HG02623 (cell line): ENCODE measurements around the gene UBFD1.
A peak's percentile ranks its signal among the peaks of the same experiment; 100 is the strongest.
"Not testable (repeated sequence)": the region's sequence is repeated elsewhere in the genome, so short reads cannot be mapped to it uniquely, and the experiment has no call there.

Experiments used
- ATAC-seq: cut with Tn5 transposase; IDR thresholded peaks from one replicate; pipeline ENCODE4 v1.9.1; 2021; ENCODE audit warnings: moderate library complexity; ENCODE audit not compliant: unreplicated experiment

The UBFD1 gene

GRCh38 chr16:23556881-23557778 is at the start of gene UBFD1, which contains the start of gene EARS2:
UBFD1 (plus strand) TSS chr16:23557727; CDS start chr16:23557743, 16 bp downstream.
EARS2 (minus strand) TSS chr16:23557350; CDS start chr16:23557343, 7 bp downstream.
- peak; percentile 86 for ATAC-seq

GRCh38 chr16:23508589-23509440 is 48.7 kb upstream of the UBFD1 start:
- no peak for ATAC-seq

- ATAC-seq = no peak
Observed at GRCh38 chr16:23509441-23509754, 48.1 kb upstream of the UBFD1 start.

- ATAC-seq = no peak
Observed at GRCh38 chr16:23509782-23510163, 47.8 kb upstream of the UBFD1 start.

GRCh38 chr16:23510164-23510914 is 47.2 kb upstream of the UBFD1 start, which contains the start of gene GGA2:
GGA2 (minus strand) TSS chr16:23510494; CDS start chr16:23510411, 83 bp downstream.
- ATAC-seq = peak; percentile 73

- not testable (repeated sequence) for ATAC-seq
Observed at GRCh38 chr16:23510915-23511270, 46.6 kb upstream of the UBFD1 start.

GRCh38 chr16:23511731-23512130 is 45.8 kb upstream of the UBFD1 start:
- no peak for ATAC-seq

GRCh38 chr16:23512168-23512695 is 45.3 kb upstream of the UBFD1 start:
- ATAC-seq = no peak

GRCh38 chr16:23514381-23515152 is 43.0 kb upstream of the UBFD1 start:
- ATAC-seq = no peak

- ATAC-seq = no peak
Observed at GRCh38 chr16:23515881-23516280, 41.6 kb upstream of the UBFD1 start.

- no peak for ATAC-seq
Observed at GRCh38 chr16:23516366-23517137, 41.0 kb upstream of the UBFD1 start.

GRCh38 chr16:23518435-23518891 is 39.1 kb upstream of the UBFD1 start:
- no peak for ATAC-seq

- ATAC-seq = no peak
Observed at GRCh38 chr16:23519282-23519681, 38.2 kb upstream of the UBFD1 start.

- no peak for ATAC-seq
Observed at GRCh38 chr16:23520500-23520899, 37.0 kb upstream of the UBFD1 start.

- ATAC-seq = no peak
Observed at GRCh38 chr16:23521037-23521743, 36.3 kb upstream of the UBFD1 start.

- no peak for ATAC-seq
Observed at GRCh38 chr16:23521965-23522364, 35.6 kb upstream of the UBFD1 start.

GRCh38 chr16:23523321-23523720 is 34.2 kb upstream of the UBFD1 start:
- ATAC-seq = no peak

- no peak for ATAC-seq
Observed at GRCh38 chr16:23523876-23524385, 33.6 kb upstream of the UBFD1 start.
